BE2C (cell line): ENCODE measurements around the gene NUP85.
"Not testable (repeated sequence)": the region's sequence is repeated elsewhere in the genome, so short reads cannot be mapped to it uniquely, and the experiment has no call there.

Source experiments
- DNase-seq: peaks from one replicate; pipeline ENCODE4 v3.0.0-alpha.2; 2020
- H3K27me3 ChIP-seq: fragments of 250-450 bp; sonication (Bioruptor Pico); 2 replicates; pipeline ENCODE4 v1.5.1; 2020; ENCODE audit warnings: mild to moderate bottlenecking
- H3K36me3 ChIP-seq: fragments of 250-450 bp; sonication (Bioruptor Pico); 2 replicates; pipeline ENCODE4 v1.5.1; 2020; ENCODE audit warnings: mild to moderate bottlenecking
- H3K4me1 ChIP-seq: fragments of 250-450 bp; sonication (Bioruptor Pico); 2 replicates; pipeline ENCODE4 v1.5.1; 2020
- H3K4me3 ChIP-seq: 2 replicates; pipeline ENCODE4 v1.5.1; 2011; ENCODE audit warnings: low read depth, low read length
- H3K9me3 ChIP-seq: fragments of 250-450 bp; sonication (Bioruptor Pico); 2 replicates; pipeline ENCODE4 v1.5.1; 2020
- CTCF ChIP-seq: IDR thresholded peaks from 2 replicates; pipeline ENCODE4 v1.5.1; 2012; ENCODE audit warnings: mild to moderate bottlenecking, low read depth, low read length

NUP85 gene

GRCh38 chr17:75271233-75271954 lies 65.9 kb downstream of the NUP85 start:
- Histone ChIP-seq H3K4me3 (peak overlapping the region; percentile 85), H3K9me3 (no peaks in the 10 kb centered on the region), H3K27me3 (no peaks in the 10 kb centered on the region), H3K4me1 (peaks cover 19% of the 10 kb centered on the region), H3K36me3 (peaks cover 29% of the 10 kb centered on the region)
- no peak; the same call in 1 of the 2 replicates for TF ChIP-seq CTCF
- DNase-seq = peak; percentile 82

DNA sequence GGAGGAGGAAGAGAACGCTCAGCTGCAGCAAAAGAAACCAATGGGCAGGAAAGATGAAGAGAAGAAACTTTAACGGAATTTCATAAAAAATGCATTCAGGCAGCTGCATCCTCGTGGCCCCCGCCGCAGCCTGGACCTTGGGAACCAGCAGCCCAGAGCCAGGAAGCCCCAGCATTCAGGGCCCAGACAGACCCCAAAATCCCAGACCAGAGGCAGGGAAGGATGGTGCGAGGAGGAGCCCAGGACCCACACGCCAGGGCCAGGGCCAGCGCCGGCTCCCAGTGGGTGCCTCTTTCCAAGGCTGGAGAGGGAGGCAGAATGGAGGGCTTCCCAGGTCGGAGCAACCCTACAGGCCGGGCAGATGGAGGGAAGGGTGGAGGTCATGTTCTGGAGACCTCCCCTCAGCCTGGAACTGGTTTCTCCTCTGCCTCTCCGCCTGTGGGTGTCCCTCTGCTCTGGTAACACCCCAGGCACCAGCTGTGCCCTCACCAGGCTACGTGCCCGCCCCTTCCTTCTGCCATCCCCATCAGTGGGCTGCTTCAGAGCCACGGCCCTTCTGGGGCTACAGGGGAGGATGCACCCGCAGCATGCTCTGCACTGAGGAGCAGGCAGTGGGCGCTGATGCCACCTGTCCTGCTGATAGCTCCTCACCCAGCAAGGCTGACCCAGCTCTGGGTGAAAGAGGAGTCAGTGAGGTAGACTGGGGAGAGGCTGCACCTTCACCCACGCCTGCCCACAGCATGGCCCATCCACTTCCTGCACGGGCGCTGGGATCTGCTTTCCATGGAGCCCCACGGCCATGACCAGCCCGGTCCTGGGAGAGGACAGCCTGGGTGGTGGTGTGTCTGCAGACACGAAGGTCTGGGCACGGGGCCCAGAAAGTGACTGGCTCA lies 66.7 kb downstream of the NUP85 start:
- H3K4me1 ChIP-seq = peaks cover 19% of the 10 kb centered on the region
- no peaks in the 10 kb centered on the region for H3K9me3 ChIP-seq
- H3K27me3 ChIP-seq = no peaks in the 10 kb centered on the region
- peak; percentile 81 for DNase-seq
- peak; percentile 16 for TF ChIP-seq CTCF
- H3K36me3 ChIP-seq = peaks cover 23% of the 10 kb centered on the region
- peak overlapping the region; percentile 85 for H3K4me3 ChIP-seq

DNA sequence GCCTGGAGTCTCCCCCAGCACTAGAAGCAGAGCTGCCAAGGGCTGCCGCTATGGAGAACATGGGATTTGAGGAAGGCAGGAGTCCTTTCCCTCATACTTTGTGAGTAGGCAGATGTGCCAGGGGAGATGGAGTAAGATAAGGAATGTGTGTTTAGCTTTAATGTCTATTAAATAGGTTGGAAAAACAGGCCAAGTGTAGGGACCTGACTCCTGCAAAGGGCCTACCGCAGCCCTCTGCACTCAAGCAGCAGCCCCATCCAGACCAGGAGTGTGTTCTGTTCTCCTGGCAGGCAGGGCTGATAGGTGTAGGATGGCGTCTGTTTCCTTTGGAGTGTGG lies 67.3 kb downstream of the NUP85 start:
- TF ChIP-seq CTCF = no peak
- no peaks in the 10 kb centered on the region for H3K9me3 ChIP-seq
- H3K27me3 ChIP-seq = no peaks in the 10 kb centered on the region
- peak overlapping the region; percentile 85 for H3K4me3 ChIP-seq
- peaks cover 19% of the 10 kb centered on the region for H3K4me1 ChIP-seq
- H3K36me3 ChIP-seq = peaks cover 20% of the 10 kb centered on the region
- DNase-seq = peak; percentile 55

GRCh38 chr17:75273977-75274708 lies 68.7 kb downstream of the NUP85 start:
- Histone ChIP-seq H3K4me3 (no peak overlapping the region), H3K27me3 (no peaks in the 10 kb centered on the region), H3K4me1 (peaks cover 19% of the 10 kb centered on the region), H3K36me3 (peaks cover 19% of the 10 kb centered on the region), H3K9me3 (no peaks in the 10 kb centered on the region)
- TF ChIP-seq CTCF = no peak
- peak; percentile 56 for DNase-seq

DNA sequence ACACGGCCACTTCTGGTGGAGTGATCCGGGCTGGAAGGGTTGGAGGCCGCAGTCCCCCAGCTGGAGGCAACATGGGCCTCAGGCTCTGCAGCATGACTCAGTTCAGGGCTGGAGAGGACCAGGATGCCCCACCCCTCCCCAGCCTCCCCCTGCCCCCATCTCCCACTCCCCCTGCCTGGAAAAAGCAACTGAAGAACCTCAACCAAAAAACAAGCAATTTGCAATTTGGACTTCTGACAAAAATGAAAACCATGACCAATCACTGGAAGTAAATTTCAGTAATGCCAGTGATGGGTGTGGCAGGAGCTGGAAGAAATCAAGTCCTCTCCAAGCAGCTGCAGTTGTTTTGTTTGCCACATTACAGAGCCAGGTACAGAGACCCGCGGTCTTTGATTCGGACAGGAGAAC lies 72.2 kb downstream of the NUP85 start:
- Histone ChIP-seq H3K9me3 (no peaks in the 10 kb centered on the region), H3K36me3 (peaks cover 23% of the 10 kb centered on the region), H3K4me1 (peaks cover 14% of the 10 kb centered on the region), H3K27me3 (no peaks in the 10 kb centered on the region), H3K4me3 (no peak overlapping the region)
- DNase-seq = no peak
- TF ChIP-seq CTCF = no peak

- H3K9me3 ChIP-seq, DNase-seq, H3K4me1 ChIP-seq, H3K4me3 ChIP-seq, H3K27me3 ChIP-seq: not testable (repeated sequence)
- H3K36me3 ChIP-seq = peaks cover 16% of the 10 kb centered on the region
Observed at GRCh38 chr17:75280189-75280588, 74.7 kb downstream of the NUP85 start.
